Activated CD8-positive, alpha-beta memory T cell treated with anti-CD3 and anti-CD28 coated beads for 4 hours (primary cell): Measurements from ENCODE around the gene CDC25A.
"Not testable (repeated sequence)": the region's sequence is repeated elsewhere in the genome, so short reads cannot be mapped to it uniquely, and the experiment has no call there.

Source experiments
- DNase-seq, 2 donors: peaks; one replicate each; pipeline ENCODE4 v3.0.0-alpha.2; 2020; ENCODE audit warnings: low read depth in 2 of 2

Gene CDC25A

DNA sequence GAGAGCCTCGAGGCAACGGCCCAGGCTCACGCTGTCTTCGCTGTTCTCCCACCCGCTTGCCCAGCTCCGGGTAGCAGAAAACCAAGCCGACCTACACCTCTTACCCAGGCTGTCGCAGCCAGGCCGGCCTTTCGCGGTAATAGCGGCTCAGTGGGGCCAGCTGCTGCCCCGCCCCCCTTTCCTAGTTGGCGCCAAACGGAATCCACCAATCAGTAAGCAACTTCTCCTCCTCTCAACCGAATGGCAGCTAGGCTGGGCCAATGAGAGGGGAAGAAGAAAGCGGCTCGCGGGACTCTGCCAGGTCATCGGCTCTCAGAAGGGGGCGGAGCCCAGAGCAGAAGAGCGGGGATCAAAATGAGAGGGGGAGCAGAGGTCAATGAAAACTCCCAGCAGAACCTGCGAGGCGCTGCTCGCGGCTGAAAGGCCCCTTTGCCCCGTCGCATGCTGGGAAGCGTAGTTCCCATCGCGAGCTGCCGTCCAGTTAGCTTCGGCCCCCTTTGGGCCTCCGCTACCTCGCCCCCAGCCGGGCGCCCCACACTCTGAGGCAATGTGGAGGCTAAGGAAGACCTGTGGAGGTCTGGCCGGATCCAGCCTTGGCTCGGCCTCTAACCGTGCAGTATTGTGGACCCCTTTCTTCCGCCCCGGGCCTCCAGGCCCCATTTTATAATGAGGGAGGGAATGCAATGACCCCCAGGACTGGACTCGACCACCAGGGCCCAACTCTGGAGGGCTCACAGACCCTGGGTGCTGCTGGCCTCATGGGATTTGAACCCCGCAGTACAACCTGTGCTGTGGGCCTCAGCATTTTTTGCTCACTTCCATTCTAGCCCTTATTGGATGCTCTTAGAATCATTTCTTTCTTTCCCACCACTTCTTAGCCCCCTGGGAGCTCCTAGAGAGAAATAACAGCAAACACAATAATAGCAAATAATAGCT, at the start of gene CDC25A:
Gene CDC25A (minus strand): TSS at position 152 of the 936 bp plus-strand sequence. CDS start 470 bp downstream, outside the sequence.
- peak; percentile 84 to 88 for DNase-seq

DNA sequence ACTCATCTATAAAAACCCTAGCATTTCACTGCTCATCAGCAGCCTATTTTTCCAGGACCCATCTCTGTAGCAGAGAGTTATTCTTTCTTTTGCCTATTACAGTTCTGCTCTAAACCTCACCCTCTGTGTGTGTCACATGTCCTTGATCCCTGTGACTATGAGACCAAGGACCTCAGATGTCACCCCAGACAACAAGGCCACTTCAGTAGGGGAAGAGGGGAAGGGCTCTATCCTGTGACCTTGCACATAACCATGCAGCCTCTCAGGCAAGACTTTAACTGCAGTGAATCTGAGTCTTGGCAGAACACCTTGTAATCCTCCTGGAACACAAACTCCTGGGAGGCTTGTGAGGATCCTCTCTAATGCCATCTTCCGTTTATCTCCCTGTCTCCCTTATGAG, 48.3 kb upstream of the CDC25A start:
- no peak for DNase-seq

DNA sequence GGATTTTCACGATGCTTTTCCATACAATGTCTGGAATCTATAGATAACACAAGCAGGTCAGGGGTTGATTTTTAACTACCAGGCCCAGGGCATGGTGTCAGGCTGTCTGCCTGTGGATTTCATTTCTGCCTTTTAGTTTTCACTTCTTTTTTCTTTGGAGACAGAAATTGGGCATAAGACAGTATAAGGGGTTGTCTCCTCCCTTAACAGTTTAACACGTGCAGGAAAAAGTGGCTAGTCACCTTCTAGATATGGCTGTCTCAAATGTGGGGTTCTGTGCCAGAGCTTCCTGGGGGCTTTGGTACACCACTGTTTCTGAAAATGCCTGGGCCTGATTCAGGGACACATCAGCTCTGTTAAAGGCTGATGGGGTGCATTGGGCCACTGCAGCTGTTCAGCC, 45.3 kb upstream of the CDC25A start:
- no peak for DNase-seq

- peak; percentile 24 to 44 for DNase-seq
Measured at GRCh38 chr3:48232734-48233133, 44.5 kb upstream of the CDC25A start.

- no peak for DNase-seq
Measured at GRCh38 chr3:48232232-48232631, 44.0 kb upstream of the CDC25A start.

DNA sequence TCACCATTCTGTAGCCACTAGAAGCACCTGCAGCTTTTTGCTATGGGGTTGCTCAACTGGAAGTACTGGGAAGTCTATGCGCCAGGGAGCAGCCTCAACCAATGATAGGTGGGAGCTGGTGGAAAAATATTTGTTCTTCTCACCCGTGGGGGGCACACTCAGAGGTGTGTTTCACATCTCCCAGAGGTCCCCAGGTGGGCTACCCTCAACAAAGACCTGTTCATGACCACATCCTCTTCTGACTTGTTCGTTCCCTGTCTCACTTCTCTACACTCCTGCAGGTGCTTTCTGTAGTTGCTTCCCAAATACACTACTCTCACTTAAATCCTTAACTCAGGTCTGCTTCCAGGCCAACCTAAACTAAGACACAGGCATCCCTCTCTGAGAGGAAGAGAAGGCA, 38.7 kb upstream of the CDC25A start:
- no peak for DNase-seq

- no peak for DNase-seq
Measured at GRCh38 chr3:48225587-48225986, 37.4 kb upstream of the CDC25A start.

DNA sequence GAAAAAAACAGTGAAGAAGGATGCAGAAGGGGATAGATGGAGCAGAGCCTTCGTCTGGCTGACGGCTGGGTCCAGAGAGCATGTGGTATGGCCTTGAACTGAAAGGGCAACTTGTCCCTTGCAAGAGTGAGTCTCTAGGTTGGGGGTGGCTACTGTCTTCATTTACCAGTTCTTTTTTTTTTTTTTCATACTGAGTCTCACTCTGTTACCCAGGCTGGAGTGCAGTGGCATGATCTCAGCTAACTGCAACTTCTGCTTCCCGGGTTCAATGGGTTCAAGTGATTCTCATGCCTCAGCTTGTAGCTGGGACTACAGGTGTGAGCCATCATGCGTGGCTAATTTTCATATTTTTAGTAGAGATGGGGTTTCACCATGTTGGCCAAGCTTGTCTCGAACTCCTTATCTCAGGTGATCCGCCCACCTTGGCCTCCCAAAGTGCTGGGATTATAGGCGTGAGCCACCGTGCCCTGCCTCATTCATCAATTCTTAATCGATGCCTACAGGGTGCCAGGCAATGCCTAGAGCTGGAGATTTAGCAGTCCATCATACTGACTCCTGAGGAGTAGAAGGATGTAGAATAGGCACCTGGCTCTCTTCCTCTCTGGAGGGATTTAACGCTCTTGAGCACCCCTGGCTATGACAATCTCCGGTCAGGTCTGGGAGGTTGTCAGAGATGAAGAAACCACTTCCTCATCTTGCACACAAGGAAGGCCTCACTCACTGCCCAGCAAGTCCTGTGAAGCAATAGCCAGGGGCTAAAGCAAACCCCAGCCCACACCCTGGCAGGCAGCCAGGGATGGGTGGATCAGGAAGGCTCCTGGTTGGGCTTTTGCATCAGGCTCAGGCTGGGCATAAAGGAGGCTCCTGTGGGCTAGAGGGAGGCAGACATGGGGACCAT, 34.6 kb upstream of the CDC25A start, which contains the start of gene CAMP:
Gene CAMP (plus strand): TSS at position 880 of the 898 bp plus-strand sequence. CDS start 17 bp downstream, at position 897.
- no peak for DNase-seq

DNA sequence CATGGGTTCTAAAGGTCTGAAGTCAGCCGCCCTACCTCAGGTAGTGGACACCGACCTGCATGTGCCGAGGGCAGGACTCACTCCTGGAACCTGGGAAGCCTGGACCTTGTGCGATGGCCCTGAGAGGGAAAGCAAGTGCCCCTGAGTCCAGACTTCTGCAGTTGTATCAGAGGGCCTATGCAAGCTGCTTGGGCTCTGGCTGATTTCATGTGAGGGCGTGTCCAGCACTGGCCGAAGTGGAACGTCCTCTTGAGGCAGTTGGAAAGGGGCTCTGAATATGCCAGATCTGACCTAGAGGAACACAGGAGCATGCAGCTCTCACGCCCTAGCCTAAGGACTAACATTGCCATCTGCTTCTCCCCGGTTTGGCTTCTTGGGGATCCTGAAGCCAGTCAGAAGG, 32.5 kb upstream of the CDC25A start:
- no peak for DNase-seq

GRCh38 chr3:48219543-48219942, 31.3 kb upstream of the CDC25A start:
- no peak for DNase-seq

GRCh38 chr3:48218537-48218936, 30.3 kb upstream of the CDC25A start:
- no peak for DNase-seq

DNA sequence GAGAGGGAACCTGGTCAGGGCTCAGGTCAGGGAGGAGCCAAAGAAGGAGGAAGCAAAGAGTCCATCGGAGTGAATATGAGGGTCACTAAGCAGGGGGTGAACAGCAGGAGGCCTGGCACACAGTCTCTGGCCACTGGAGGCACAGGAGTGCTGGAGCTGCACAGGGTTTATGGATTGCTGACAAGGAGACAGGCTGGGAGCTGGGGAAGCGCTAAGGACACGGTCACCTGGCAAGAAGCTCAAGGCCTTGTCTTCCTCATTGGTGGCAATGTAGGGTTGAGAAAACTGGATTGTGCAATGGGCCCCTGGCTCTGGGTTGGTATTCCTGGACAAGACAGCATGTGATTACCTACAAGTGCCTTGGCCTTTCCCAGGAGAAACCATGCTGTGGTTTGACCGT, 29.2 kb upstream of the CDC25A start:
- DNase-seq, result no peak

DNA sequence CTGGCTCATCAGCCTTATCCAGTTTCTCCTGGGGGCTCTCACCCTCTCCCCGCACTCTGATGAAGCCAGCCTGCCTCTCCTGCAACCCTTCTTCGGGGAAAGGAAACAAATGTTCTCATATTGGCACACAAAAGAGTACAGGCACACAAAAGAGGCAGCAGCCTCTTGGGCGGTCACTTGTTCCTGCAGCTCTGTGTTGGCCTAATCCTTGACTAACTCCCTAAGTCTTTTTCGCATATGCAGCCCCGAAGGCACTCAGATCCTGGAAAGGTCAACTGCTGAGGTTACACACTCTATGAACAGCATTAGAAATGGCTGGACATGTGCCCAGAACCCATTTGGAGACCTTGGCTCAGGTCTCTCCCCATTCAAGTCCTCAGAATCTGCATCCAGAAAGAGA, 27.7 kb upstream of the CDC25A start:
- no peak for DNase-seq

DNA sequence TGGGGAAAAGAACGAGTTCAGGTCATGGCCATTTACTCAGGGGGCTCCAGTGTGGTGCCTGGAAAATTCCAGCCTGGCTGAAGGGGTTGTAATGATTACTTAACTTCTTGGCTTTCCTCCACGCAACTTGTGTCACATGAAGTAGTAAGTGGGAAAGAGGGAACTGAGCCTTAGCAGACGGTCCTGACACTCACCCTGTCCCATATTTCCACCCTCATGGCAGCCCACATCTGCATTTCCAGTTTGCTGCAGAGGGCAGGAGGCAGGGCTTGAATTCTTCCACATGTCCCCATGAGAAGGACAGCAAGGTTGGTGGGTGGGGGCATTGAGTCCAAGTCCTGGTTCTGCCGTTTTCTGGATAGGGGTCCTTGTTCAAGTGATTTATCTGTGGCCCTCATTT, 27.2 kb upstream of the CDC25A start:
- DNase-seq, result no peak

DNA sequence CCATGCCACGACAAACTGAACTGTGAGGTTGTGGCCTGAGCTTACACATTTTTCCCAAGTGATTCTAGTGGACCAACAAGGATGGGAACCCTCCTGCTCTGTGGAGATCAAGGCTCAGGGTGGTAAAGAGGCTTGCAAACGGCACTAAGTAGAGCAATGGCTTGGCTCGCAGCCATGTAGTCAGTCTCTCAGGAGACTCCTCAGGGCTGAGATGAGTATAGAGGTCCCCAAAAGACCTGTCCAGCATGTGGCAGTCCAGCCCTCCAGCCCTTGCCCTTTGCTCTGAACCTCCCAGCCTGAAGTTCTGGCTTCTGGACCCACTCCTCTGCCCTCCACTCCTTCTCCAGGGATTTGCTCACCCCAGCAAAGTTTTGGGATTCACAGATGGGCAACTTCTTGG, 26.8 kb upstream of the CDC25A start:
- DNase-seq, result no peak

GRCh38 chr3:48214225-48214624, 26.0 kb upstream of the CDC25A start:
- DNase-seq, result no peak

GRCh38 chr3:48211776-48212175, 23.6 kb upstream of the CDC25A start:
- DNase-seq, result not testable (repeated sequence)

- not testable (repeated sequence) for DNase-seq
Measured at GRCh38 chr3:48210534-48210933, 22.3 kb upstream of the CDC25A start.

DNA sequence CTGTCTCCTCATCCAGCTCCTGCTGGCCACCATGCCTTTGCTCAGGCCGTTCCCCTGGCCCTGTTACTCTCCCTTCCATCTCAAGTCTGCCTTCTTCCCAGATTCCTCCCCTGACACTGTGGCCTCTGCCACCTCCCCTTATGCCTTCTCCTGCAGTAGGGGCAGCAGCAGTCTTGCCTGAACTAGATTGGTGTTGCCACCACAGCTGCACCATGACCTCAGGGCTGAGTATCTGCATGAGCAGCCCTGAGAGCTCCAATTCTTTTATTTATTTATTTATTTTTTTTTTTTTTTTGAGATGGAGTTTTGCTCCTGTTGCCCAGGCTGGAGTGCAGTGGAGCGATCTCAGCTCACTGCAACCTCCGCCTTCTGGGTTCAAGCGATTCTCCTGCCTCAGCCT, 21.2 kb upstream of the CDC25A start:
- no peak for DNase-seq

GRCh38 chr3:48208076-48208475, 19.9 kb upstream of the CDC25A start:
- DNase-seq, result no peak

DNA sequence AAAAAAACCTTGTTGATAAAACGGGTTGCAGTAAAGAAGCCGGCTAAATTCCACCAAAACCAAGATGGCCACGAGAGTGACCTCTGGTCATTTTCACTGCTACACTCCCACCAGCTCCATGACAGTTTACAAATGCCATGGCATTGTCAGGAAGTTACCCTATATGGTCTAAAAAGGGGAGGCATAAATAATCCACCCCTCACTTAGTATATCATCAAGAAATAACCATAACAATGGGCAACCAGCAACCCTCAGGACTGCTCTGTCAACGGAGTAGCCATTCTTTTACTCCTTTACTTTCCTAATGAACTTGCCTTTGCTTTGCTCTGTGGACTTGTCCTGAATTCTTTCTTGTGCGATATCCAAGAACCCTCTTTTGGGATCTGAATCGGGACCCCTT, 14.4 kb upstream of the CDC25A start:
- no peak for DNase-seq

- DNase-seq, result no peak
Measured at GRCh38 chr3:48199117-48199516, 10.9 kb upstream of the CDC25A start.
